Activated CD4-positive, CD25-positive, alpha-beta regulatory T cell treated with anti-CD3 and anti-CD28 coated beads, Interleukin-2, amount 50 U/mL, for 24 hours (primary cell): ENCODE results near the gene MESP2.

Experiments
- ATAC-seq, 2 donors: fragments of 150-1000 bp; cut with Tn5 transposase; one replicate each; pipeline ENCODE4 v1.10.0; 2021; ENCODE audit warnings: mild to moderate bottlenecking in 1 of 2, moderate library complexity in 1 of 2

MESP2 gene

GRCh38 chr15:89756897-89757296 lies 19.2 kb upstream of the MESP2 start:
- no peak for ATAC-seq

- ATAC-seq: no peak
Measured at GRCh38 chr15:89758283-89758682, 17.8 kb upstream of the MESP2 start.

GRCh38 chr15:89758981-89759380 lies 17.2 kb upstream of the MESP2 start:
- ATAC-seq: no peak

GRCh38 chr15:89759835-89760234 lies 16.3 kb upstream of the MESP2 start:
- no peak for ATAC-seq

- ATAC-seq: peak; percentile 56 to 74
Measured at GRCh38 chr15:89760303-89761008, 15.7 kb upstream of the MESP2 start.

GRCh38 chr15:89761009-89761831 lies 14.9 kb upstream of the MESP2 start:
- peak in 1 of 2 donors; percentile 10 for ATAC-seq

GRCh38 chr15:89761929-89762328 lies 14.2 kb upstream of the MESP2 start:
- no peak for ATAC-seq

GRCh38 chr15:89765694-89766093 lies 10.4 kb upstream of the MESP2 start:
- ATAC-seq: no peak

GRCh38 chr15:89766357-89767311 lies 9.5 kb upstream of the MESP2 start:
- no peak for ATAC-seq

- no peak for ATAC-seq
Measured at GRCh38 chr15:89767411-89767915, 8.7 kb upstream of the MESP2 start.

GRCh38 chr15:89768071-89768500 lies 8.0 kb upstream of the MESP2 start:
- ATAC-seq: no peak

GRCh38 chr15:89769366-89769765 lies 6.8 kb upstream of the MESP2 start:
- no peak for ATAC-seq

GRCh38 chr15:89770041-89770440 lies 6.1 kb upstream of the MESP2 start:
- ATAC-seq: no peak

- ATAC-seq: no peak
Measured at GRCh38 chr15:89772932-89773583, 3.1 kb upstream of the MESP2 start.

- ATAC-seq: no peak
Measured at GRCh38 chr15:89774492-89774891, 1.6 kb upstream of the MESP2 start.

- ATAC-seq: no peak
Measured at GRCh38 chr15:89775815-89776214, 317 bp upstream of the MESP2 start.

GRCh38 chr15:89777073-89777751 lies 1.1 kb downstream of the MESP2 start:
- ATAC-seq: no peak

- ATAC-seq: no peak
Measured at GRCh38 chr15:89777782-89778380, 1.7 kb downstream of the MESP2 start.

- no peak for ATAC-seq
Measured at GRCh38 chr15:89778861-89779260, 2.7 kb downstream of the MESP2 start.

GRCh38 chr15:89780601-89781000 lies 4.5 kb downstream of the MESP2 start:
- ATAC-seq: no peak

- peak in 1 of 2 donors; percentile 31 for ATAC-seq
Measured at GRCh38 chr15:89781055-89781454, 4.9 kb downstream of the MESP2 start.
